ENCODE data around the gene RPN1. TPM values are rescaled to one million over a fixed set of nuclear protein-coding genes. Genes with fewer than 3 reads are reported as not detected.

RPN1 gene
- total RNA-seq, 2 experiments from 2014 or later: 133 TPM

DNA sequence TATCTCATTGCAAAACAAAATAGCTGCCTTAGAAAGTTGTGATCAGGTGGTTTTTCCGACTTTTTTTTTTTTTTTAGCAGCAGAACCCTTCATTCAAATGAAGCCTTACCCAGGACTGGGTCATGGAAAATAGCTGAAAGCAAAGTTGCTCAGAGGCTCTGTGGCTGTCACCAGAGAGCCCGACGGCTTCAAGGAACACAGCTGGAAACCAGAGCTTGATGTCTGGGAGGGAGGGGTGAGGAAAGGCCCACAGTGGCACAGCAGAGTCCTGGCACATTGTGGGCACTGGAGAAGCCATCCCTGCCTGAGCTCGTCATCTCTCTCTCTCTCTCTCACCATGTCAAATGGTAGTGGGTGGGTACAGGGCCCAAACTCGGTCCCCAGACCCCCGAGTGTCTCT lies 77.5 kb downstream of the RPN1 start:
- H3K27ac Mint-ChIP-seq: no peak overlapping the region
- intact Hi-C loops (cut with micrococcal nuclease): no loop called here
- ATAC-seq: peak; percentile 40
- H3K4me3 Mint-ChIP-seq: no peak overlapping the region
- no peaks in the 10 kb centered on the region for H3K36me3 Mint-ChIP-seq (ENCODE audit: low read depth)
- ChIA-PET CTCF (interaction anchor here (0.8 to 2.8 kb wide), 9 partner anchors 8 to 39 kb away, joined by 3 to 9 read pairs (median 5); no protein-coding TSS in a partner anchor), POLR2A (interaction anchor here (1.0 to 1.4 kb wide), 2 partner anchors 10 to 45 kb away, joined by 3 to 4 read pairs; no protein-coding TSS in a partner anchor)
- peak; percentile 30 for DNase-seq
- H3K27me3 Mint-ChIP-seq: peaks cover 9% of the 10 kb centered on the region
- TF ChIP-seq, protein P1, sequence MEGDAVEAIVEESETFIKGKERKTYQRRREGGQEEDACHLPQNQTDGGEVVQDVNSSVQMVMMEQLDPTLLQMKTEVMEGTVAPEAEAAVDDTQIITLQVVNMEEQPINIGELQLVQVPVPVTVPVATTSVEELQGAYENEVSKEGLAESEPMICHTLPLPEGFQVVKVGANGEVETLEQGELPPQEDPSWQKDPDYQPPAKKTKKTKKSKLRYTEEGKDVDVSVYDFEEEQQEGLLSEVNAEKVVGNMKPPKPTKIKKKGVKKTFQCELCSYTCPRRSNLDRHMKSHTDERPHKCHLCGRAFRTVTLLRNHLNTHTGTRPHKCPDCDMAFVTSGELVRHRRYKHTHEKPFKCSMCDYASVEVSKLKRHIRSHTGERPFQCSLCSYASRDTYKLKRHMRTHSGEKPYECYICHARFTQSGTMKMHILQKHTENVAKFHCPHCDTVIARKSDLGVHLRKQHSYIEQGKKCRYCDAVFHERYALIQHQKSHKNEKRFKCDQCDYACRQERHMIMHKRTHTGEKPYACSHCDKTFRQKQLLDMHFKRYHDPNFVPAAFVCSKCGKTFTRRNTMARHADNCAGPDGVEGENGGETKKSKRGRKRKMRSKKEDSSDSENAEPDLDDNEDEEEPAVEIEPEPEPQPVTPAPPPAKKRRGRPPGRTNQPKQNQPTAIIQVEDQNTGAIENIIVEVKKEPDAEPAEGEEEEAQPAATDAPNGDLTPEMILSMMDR (IDR thresholded peaks at IDR 0.05): no peak
- no peaks in the 10 kb centered on the region for H3K9me3 Mint-ChIP-seq
- H3K4me1 Mint-ChIP-seq (ENCODE audit: low read depth): peaks cover 20% of the 10 kb centered on the region

DNA sequence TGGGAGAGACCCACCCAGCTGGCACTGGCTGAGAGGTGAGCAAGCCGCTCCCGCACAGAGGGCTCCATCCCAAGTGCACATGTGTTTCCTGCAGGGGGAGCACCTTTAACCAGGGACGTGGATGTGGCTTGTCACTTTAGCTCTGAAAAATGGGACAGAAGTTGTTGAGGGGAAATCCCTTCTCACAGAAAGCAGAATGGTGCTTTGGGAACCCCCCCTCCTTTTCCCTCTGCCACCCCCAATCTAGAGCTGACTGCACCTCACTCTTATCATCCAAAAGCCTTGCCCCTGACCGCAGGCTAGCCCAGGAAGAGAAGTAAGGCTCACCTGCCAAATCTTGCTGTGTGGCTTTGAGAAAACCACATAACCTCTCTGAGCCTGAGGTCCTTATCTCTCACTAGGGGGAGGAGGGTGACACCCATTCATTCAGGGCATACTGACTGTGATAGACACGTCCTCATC lies 77.9 kb downstream of the RPN1 start:
- Mint-ChIP-seq H3K9me3 (no peaks in the 10 kb centered on the region), H3K27me3 (peaks cover 9% of the 10 kb centered on the region), H3K36me3 (ENCODE audit: low read depth) (no peaks in the 10 kb centered on the region), H3K27ac (no peak overlapping the region), H3K4me3 (no peak overlapping the region), H3K4me1 (ENCODE audit: low read depth) (peaks cover 20% of the 10 kb centered on the region)
- TF ChIP-seq, protein P1 (IDR thresholded peaks at IDR 0.05): no peak
- intact Hi-C loops (cut with micrococcal nuclease): no loop called here
- ChIA-PET CTCF (interaction anchor here (0.8 to 2.8 kb wide), 9 partner anchors 9 to 39 kb away, joined by 3 to 9 read pairs (median 5); no protein-coding TSS in a partner anchor), POLR2A (interaction anchor here (1.0 kb wide), 2 partner anchors 10 to 351 kb away, joined by 3 read pairs; no protein-coding TSS in a partner anchor)
- DNase-seq: peak; percentile 74
- peak; percentile 76 for ATAC-seq

DNA sequence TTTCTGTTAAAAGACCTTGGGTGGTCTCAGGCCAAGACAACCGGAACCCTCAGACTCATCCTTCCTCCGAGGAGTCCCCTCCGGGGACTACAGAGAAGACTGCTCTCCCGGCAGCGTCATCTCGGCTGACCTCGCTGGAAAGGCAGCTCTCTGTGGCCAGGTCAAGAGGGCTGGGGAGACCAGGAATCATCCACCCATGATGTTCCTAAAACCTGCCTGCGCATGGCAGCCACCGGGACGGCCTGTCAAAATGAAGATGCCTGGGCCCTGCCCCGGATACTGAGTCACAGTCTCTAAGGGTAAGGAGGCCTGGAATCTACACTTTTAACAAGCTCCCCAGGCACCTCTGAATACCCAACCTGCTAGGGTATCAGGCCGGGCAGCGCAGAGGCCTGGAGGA lies 78.6 kb downstream of the RPN1 start:
- peaks cover 20% of the 10 kb centered on the region for H3K4me1 Mint-ChIP-seq (ENCODE audit: low read depth)
- CTCF ChIA-PET: interaction anchor here (0.9 to 2.8 kb wide), 5 partner anchors 11 to 37 kb away, joined by 3 to 9 read pairs (median 6); no protein-coding TSS in a partner anchor
- no peak overlapping the region for H3K4me3 Mint-ChIP-seq
- TF ChIP-seq, protein P1 (IDR thresholded peaks at IDR 0.05): no peak
- peaks cover 9% of the 10 kb centered on the region for H3K27me3 Mint-ChIP-seq
- intact Hi-C loops (cut with micrococcal nuclease): no loop called here
- H3K36me3 Mint-ChIP-seq (ENCODE audit: low read depth): no peaks in the 10 kb centered on the region
- no peak for ATAC-seq
- no peak for DNase-seq
- H3K27ac Mint-ChIP-seq: no peak overlapping the region
- POLR2A ChIA-PET: interaction anchor here (1.0 kb wide), 2 partner anchors 11 to 351 kb away, joined by 3 read pairs; no protein-coding TSS in a partner anchor
- no peaks in the 10 kb centered on the region for H3K9me3 Mint-ChIP-seq

Other genes with a start within 250 kb of the RPN1 start
- gene DNAJB8, start 183.9 kb downstream of the RPN1 start, total RNA-seq: not detected
- not detected for gene GATA2, start 157.6 kb downstream of the RPN1 start, total RNA-seq
- gene RAB7A, start 75.4 kb upstream of the RPN1 start, total RNA-seq: 100 to 1,000 TPM; 304 to 322 TPM
- gene ACAD9, start 228.8 kb upstream of the RPN1 start, total RNA-seq: 10 to 100 TPM; 50.1 to 50.5 TPM